ENCODE results near the gene NALCN. TPM values are rescaled to one million over a fixed set of nuclear protein-coding genes. Genes with fewer than 3 reads are reported as not detected.
A peak's percentile ranks its signal among the peaks of the same experiment; 100 is the strongest.

NALCN gene
- total and polyA plus RNA-seq, 2 experiments from 2014 or later, result 0.50 to 0.87 TPM

DNA sequence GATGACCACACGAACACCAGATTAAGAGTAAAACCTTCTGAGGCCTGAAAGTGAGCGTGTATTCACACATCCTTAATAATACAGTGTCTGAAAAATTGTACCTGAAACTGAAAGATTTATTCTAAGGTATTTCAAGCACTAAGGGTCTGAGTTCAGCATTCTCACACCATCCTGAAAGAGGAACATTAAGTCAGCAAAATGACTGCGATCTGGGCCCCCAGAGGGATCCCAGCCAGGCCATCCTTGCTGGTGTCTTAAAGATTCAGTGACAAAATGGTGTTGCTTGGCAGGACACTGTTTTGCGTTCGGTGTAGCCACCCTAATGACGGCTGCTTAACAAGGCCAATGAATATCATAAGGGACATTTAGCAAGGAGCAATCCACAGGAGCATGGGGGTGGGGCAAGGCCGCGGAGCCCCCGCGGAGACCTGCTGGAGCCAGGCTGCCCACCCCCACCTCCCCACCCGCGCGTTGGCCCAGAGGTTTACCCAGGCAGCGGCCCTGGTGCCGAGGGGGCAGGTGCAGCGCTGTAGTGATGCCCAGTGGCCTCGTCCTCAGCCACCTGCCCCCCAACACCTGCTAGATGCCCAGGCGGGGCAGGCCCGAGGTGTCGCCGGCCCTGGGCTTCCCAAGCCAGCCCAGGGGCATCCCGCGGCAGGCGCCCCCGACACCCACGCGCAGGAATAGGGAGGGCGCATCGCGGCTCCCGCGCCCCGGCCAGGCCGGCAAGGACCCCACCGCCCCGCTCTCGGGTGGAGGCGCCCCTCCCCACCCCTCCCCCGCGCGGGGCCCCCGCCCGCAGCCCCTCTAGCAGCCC, 742 bp downstream of the NALCN start:
- Histone ChIP-seq H3K4me3 (peak overlapping the region; percentile 77), H3K4me1 (ENCODE audit: insufficient read depth) (0 out of 2 replicates have a peak, but pooled peaks cover 3% of the 10 kb centered on the region), H3F3A (replicated peaks; ENCODE audit: low read depth) (no peaks in the 10 kb centered on the region), H3K27me3 (ENCODE audit: insufficient read depth) (peaks cover 35% of the 10 kb centered on the region), H3K36me3 (ENCODE audit: insufficient read depth) (no peaks in the 10 kb centered on the region; the same call in 1 of the 2 replicates), H3K79me2 (replicated peaks; ENCODE audit: insufficient read depth) (no peaks in the 10 kb centered on the region), H3K9me2 (ENCODE audit: insufficient read depth) (no peaks in the 10 kb centered on the region; the same call in 1 of the 2 replicates), H3K4me2 (peak overlapping the region; percentile 86), H4K20me1 (replicated peaks; ENCODE audit: insufficient read depth) (no peaks in the 10 kb centered on the region), H2AFZ (peak overlapping the region; percentile 85), H3K27ac (ENCODE audit: low read depth) (no peak overlapping the region)
- H3K4me1 Mint-ChIP-seq, result peaks cover 6% of the 10 kb centered on the region; the same call in 2 of the 3 replicates
- H3K36me3 Mint-ChIP-seq (ENCODE audit: low read depth), result no peaks in the 10 kb centered on the region
- DNase-seq (ENCODE audit: low spot score), result peak; percentile 17
- H3K4me3 Mint-ChIP-seq, result peak overlapping the region; percentile 67
- no peak for TF ChIP-seq CREB1 (CRISPR knock-in tag; IDR thresholded peaks at IDR 0.05; ENCODE audit: low read depth)
- TF ChIP-seq JUNB (IDR thresholded peaks at IDR 0.05; ENCODE audit: unreplicated experiment), result no peak
- no peak for TF ChIP-seq EZH2 (IDR thresholded peaks at IDR 0.05; ENCODE audit: low read depth, unreplicated experiment)
- TF ChIP-seq NANOG (IDR thresholded peaks at IDR 0.05; ENCODE audit: borderline replicate concordance), result no peak
- TF ChIP-seq POLR2AphosphoS5 (IDR thresholded peaks at IDR 0.05; ENCODE audit: low read depth), result no peak
- TF ChIP-seq, protein P1, sequence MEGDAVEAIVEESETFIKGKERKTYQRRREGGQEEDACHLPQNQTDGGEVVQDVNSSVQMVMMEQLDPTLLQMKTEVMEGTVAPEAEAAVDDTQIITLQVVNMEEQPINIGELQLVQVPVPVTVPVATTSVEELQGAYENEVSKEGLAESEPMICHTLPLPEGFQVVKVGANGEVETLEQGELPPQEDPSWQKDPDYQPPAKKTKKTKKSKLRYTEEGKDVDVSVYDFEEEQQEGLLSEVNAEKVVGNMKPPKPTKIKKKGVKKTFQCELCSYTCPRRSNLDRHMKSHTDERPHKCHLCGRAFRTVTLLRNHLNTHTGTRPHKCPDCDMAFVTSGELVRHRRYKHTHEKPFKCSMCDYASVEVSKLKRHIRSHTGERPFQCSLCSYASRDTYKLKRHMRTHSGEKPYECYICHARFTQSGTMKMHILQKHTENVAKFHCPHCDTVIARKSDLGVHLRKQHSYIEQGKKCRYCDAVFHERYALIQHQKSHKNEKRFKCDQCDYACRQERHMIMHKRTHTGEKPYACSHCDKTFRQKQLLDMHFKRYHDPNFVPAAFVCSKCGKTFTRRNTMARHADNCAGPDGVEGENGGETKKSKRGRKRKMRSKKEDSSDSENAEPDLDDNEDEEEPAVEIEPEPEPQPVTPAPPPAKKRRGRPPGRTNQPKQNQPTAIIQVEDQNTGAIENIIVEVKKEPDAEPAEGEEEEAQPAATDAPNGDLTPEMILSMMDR (conservative IDR thresholded peaks at IDR 0.05; ENCODE audit: low read depth in 2 of 2), result no peak
- TF ChIP-seq STAT1 (IDR thresholded peaks at IDR 0.05; ENCODE audit: unreplicated experiment), result no peak
- TF ChIP-seq ZNF331 (CRISPR knock-in tag; IDR thresholded peaks at IDR 0.05; ENCODE audit: low read depth), result no peak
- TF ChIP-seq REST (IDR thresholded peaks at IDR 0.05; ENCODE audit: unreplicated experiment), result no peak
- H3K27me3 Mint-ChIP-seq (ENCODE audit: insufficient read depth, low read depth, poor library complexity), result peaks cover 15% of the 10 kb centered on the region
- peak; percentile 62 for ATAC-seq
- no peak overlapping the region for H3K27ac Mint-ChIP-seq
- no peaks in the 10 kb centered on the region for H3K9me3 Mint-ChIP-seq
